ENCODE data around the gene RAB5A. TPM values are rescaled to one million over a fixed set of nuclear protein-coding genes. Genes with fewer than 3 reads are reported as not detected.

Gene RAB5A
- total and polyA plus RNA-seq, 7 experiments from 2014 or later: 28.6 to 92.2 (median 53.8) TPM

DNA sequence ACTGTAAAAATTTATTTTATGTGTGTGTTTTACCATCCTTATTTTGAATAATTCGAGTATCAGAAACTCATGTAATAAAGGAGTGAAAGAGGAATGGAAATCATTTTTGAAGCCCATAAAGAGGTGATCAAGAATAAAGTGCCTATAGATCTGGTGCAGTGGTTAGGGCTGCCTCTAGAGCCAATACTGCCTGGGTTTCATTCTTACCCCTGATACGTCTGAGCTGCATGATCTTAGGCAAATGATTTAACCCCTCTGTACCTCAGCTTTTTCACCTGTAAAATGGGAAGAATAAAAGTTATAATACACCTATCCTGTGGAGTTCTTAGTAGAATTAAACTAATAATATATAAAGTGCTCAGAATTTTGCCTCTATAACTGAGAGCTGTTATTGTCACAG lies 43.2 kb upstream of the RAB5A start:
- Histone ChIP-seq H3K36me3 (ENCODE audit: control insufficient read depth in 2 of 3, insufficient read depth in 3 of 3, low read length in 3 of 3) (no peaks in the 10 kb centered on the region), H3K27me3 (ENCODE audit: control insufficient read depth in 2 of 2, insufficient read depth in 2 of 2, low read length in 2 of 2) (no peaks in the 10 kb centered on the region), H3K4me3 (ENCODE audit: low read length) (no peak overlapping the region), H3K27ac (ENCODE audit: low read depth, low read length) (no peak overlapping the region), H3K4me1 (ENCODE audit: control insufficient read depth in 2 of 2, insufficient read depth in 2 of 2, low read length in 2 of 2) (no peaks in the 10 kb centered on the region), H3K9me3 (ENCODE audit: control insufficient read depth in 2 of 3, low read length in 3 of 3) (no peaks in the 10 kb centered on the region)
- POLR2A ChIA-PET: no interaction called here
- peaks cover 0 to 5% (median 0%) of the 10 kb centered on the region in 11 donors for H3K9me3 Mint-ChIP-seq
- DNase-seq: no peak
- no peak for ATAC-seq
- H3K27me3 Mint-ChIP-seq: peaks cover 0 to 3% (median 0%) of the 10 kb centered on the region in 5 donors
- no peak overlapping the region for H3K4me3 Mint-ChIP-seq
- no peaks in the 10 kb centered on the region for H3K36me3 Mint-ChIP-seq
- H3K4me1 Mint-ChIP-seq: peaks cover 0 to 2% (median 0%) of the 10 kb centered on the region in 7 donors
- CTCF ChIA-PET: no interaction called here
- no peak overlapping the region for H3K27ac Mint-ChIP-seq
- intact Hi-C loops (cut with micrococcal nuclease): no loop called here

DNA sequence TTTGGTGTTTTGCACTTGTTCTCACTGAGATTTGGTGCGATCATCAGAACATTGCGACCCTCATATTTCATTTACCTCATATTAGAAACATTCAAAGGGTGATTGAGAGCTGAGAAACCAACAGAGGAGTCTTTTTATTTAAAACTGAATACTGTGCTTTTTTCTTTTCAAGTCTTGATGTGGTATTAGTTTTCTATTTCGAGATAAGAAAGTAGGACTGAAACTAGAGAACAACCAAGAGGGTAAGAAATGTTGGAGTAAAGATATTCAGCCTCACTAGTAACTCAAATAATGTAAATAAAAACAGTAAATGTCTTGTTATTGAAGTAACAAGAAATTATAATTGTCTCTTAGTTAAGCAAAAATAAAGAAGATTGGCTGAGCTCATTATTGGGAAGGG lies 39.4 kb upstream of the RAB5A start:
- no peak overlapping the region for H3K27ac ChIP-seq (ENCODE audit: low read depth, low read length)
- Mint-ChIP-seq H3K27me3 (no peaks in the 10 kb centered on the region), H3K9me3 (peaks cover 0 to 28% (median 13%) of the 10 kb centered on the region in 11 donors), H3K27ac (no peak overlapping the region), H3K4me3 (no peak overlapping the region), H3K4me1 (no peaks in the 10 kb centered on the region), H3K36me3 (peaks cover 0 to 13% (median 10%) of the 10 kb centered on the region in 5 donors)
- H3K9me3 ChIP-seq (ENCODE audit: control insufficient read depth in 2 of 3, low read length in 3 of 3): no peaks in the 10 kb centered on the region
- H3K36me3 ChIP-seq (ENCODE audit: control insufficient read depth in 2 of 3, insufficient read depth in 3 of 3, low read length in 3 of 3): no peaks in the 10 kb centered on the region
- POLR2A ChIA-PET: no interaction called here
- CTCF ChIA-PET: no interaction called here
- no peaks in the 10 kb centered on the region for H3K27me3 ChIP-seq (ENCODE audit: control insufficient read depth in 2 of 2, insufficient read depth in 2 of 2, low read length in 2 of 2)
- intact Hi-C loops (cut with micrococcal nuclease): no loop called here
- DNase-seq (no peak), ATAC-seq (no peak)
- H3K4me3 ChIP-seq (ENCODE audit: low read length): no peak overlapping the region
- H3K4me1 ChIP-seq (ENCODE audit: control insufficient read depth in 2 of 2, insufficient read depth in 2 of 2, low read length in 2 of 2): no peaks in the 10 kb centered on the region

DNA sequence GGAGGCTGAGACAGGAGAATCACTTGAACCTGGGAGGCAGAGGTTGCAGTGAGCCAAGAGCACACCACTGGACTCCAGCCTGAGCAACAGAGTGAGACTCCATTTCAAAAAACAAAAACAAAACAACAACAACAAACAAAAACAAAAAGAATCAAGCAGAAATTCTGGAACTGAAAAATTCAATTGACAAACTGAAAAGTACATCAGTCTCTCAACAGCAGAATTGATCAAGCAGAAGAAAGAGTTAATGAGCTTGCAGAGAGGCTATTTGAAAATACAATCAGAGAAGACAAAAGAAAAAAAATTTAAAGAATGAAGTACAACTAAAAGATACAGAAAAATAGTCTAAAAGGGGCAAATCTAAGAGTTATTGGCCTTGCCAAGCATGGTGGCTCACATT lies 35.4 kb upstream of the RAB5A start:
- Mint-ChIP-seq H3K9me3 (peaks cover 2 to 34% (median 15%) of the 10 kb centered on the region in 11 donors), H3K4me1 (no peaks in the 10 kb centered on the region)

DNA sequence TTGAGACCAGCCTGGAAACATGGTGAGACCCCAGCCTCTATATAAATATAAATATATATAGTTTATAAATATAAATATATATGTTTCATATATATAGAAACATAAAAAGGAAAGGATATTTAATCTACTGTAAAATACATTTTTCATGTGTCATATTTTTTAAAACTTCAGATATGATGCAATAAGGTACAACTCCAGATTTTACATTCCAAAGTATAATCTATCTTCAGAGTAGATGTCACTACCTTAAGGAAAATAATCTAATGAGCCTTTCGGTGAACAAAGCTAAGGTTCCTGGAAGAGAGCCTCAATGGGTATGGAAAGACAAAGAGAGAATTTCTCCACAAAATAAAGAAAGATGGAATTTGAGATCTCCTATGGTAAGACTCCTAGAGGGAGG lies 29.7 kb upstream of the RAB5A start:
- Histone ChIP-seq H3K27ac (ENCODE audit: low read depth, low read length) (no peak overlapping the region), H3K27me3 (ENCODE audit: control insufficient read depth in 2 of 2, insufficient read depth in 2 of 2, low read length in 2 of 2) (no peaks in the 10 kb centered on the region), H3K36me3 (ENCODE audit: control insufficient read depth in 2 of 3, insufficient read depth in 3 of 3, low read length in 3 of 3) (no peaks in the 10 kb centered on the region), H3K9me3 (ENCODE audit: control insufficient read depth in 2 of 3, low read length in 3 of 3) (no peaks in the 10 kb centered on the region), H3K4me3 (ENCODE audit: low read length) (no peak overlapping the region), H3K4me1 (ENCODE audit: control insufficient read depth in 2 of 2, insufficient read depth in 2 of 2, low read length in 2 of 2) (no peaks in the 10 kb centered on the region)
- no peak overlapping the region for H3K4me3 Mint-ChIP-seq
- POLR2A ChIA-PET: no interaction called here
- no peak for DNase-seq
- H3K36me3 Mint-ChIP-seq: peaks cover 0 to 4% (median under 1%) of the 10 kb centered on the region in 5 donors
- peaks cover 0 to 9% (median 0%) of the 10 kb centered on the region in 5 donors for H3K27me3 Mint-ChIP-seq
- H3K27ac Mint-ChIP-seq: no peak overlapping the region
- ATAC-seq: no peak
- no peaks in the 10 kb centered on the region for H3K4me1 Mint-ChIP-seq
- H3K9me3 Mint-ChIP-seq: peaks cover 0 to 9% (median 5%) of the 10 kb centered on the region in 11 donors
- intact Hi-C loops (cut with micrococcal nuclease): no loop called here
- CTCF ChIA-PET: no interaction called here

More for the DNA sequence above, 35.4 kb upstream of the RAB5A start:
- POLR2A ChIA-PET: no interaction called here
- peaks cover 0 to 3% (median 0%) of the 10 kb centered on the region in 5 donors for H3K27me3 Mint-ChIP-seq
- no peaks in the 10 kb centered on the region for H3K4me1 ChIP-seq (ENCODE audit: control insufficient read depth in 2 of 2, insufficient read depth in 2 of 2, low read length in 2 of 2)
- H3K9me3 ChIP-seq (ENCODE audit: control insufficient read depth in 2 of 3, low read length in 3 of 3): no peaks in the 10 kb centered on the region
- H3K27me3 ChIP-seq (ENCODE audit: control insufficient read depth in 2 of 2, insufficient read depth in 2 of 2, low read length in 2 of 2): no peaks in the 10 kb centered on the region
- no peak overlapping the region for H3K4me3 ChIP-seq (ENCODE audit: low read length)
- no peak for DNase-seq
- H3K36me3 Mint-ChIP-seq: peaks cover 0 to 13% (median 11%) of the 10 kb centered on the region in 5 donors
- ATAC-seq: no peak
- H3K4me3 Mint-ChIP-seq: no peak overlapping the region
- no peaks in the 10 kb centered on the region for H3K36me3 ChIP-seq (ENCODE audit: control insufficient read depth in 2 of 3, insufficient read depth in 3 of 3, low read length in 3 of 3)
- no peak overlapping the region for H3K27ac ChIP-seq (ENCODE audit: low read depth, low read length)
- H3K27ac Mint-ChIP-seq: no peak overlapping the region
- intact Hi-C loops (cut with micrococcal nuclease): no loop called here
- CTCF ChIA-PET: no interaction called here

DNA sequence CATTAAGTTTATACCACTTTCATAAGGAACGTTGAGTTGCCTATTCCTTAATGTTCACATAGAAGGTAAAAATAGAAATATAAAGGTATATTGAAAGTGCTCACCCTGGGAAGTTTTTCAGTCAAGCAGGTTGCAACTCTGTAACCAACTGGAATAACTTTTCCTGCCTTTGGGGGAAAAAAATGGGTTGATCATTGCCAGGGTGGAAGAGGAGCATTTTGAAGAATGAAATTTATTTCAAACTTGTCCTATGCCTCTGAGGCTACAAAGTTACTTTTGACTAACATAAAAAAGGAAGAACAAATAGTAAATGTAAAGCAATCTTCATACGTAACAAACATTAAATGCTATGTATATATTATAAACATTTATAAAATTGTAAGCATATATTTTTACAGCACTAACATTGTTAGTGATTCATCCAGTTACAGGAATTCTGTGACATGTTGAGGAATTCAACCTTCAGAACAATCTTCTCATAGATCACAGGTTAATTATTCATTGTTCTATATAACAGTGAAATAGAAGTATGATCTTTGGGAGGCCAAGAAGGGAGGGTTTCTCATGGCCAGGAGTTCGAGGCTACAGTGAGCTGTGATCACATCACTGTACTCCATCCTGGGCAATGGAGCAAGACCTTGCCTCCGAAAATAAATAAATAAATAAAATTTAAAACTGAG lies 26.4 kb upstream of the RAB5A start:
- Mint-ChIP-seq H3K9me3 (no peaks in the 10 kb centered on the region), H3K4me3 (no peak overlapping the region), H3K4me1 (no peaks in the 10 kb centered on the region), H3K27me3 (peaks cover 0 to 10% (median 0%) of the 10 kb centered on the region in 5 donors), H3K27ac (no peak overlapping the region), H3K36me3 (peaks cover 0 to 4% (median 0%) of the 10 kb centered on the region in 5 donors)
- H3K4me1 ChIP-seq (ENCODE audit: control insufficient read depth in 2 of 2, insufficient read depth in 2 of 2, low read length in 2 of 2): no peaks in the 10 kb centered on the region
- ChIA-PET POLR2A (no interaction called here), CTCF (interaction anchor here (0.6 kb wide), 1 partner anchor 26 kb away, joined by 3 read pairs; no protein-coding TSS in a partner anchor)
- no peak for DNase-seq
- intact Hi-C loops (cut with micrococcal nuclease): no loop called here
- H3K9me3 ChIP-seq (ENCODE audit: control insufficient read depth in 2 of 3, low read length in 3 of 3): no peaks in the 10 kb centered on the region
- H3K4me3 ChIP-seq (ENCODE audit: low read length): no peak overlapping the region
- no peaks in the 10 kb centered on the region for H3K27me3 ChIP-seq (ENCODE audit: control insufficient read depth in 2 of 2, insufficient read depth in 2 of 2, low read length in 2 of 2)
- no peak for ATAC-seq
- no peak overlapping the region for H3K27ac ChIP-seq (ENCODE audit: low read depth, low read length)
- H3K36me3 ChIP-seq (ENCODE audit: control insufficient read depth in 2 of 3, insufficient read depth in 3 of 3, low read length in 3 of 3): no peaks in the 10 kb centered on the region

DNA sequence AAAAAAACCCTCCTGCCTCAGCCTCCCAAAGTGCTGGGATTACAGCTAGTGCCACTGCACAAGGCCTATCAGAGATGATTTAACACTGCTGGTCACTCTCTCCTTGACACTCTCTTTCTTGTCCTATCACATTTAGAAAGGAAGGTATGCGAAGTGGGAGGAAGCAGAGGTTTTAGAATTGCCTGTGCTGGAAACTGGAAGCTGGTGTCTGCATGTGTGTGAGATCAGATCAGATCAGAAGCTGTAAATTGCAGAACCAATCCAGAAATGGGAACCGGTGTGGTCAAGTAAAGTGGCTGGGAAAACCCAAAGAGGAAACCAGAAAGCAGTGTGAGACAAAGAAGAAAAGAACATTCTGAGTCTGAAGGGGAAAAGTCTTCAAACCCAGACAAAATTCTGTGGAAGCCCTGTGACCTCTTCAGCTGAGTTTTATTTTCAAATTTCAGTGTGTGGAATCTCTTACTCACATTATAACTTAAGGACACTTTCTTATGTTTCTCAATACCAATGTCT lies 15.7 kb upstream of the RAB5A start:
- H3K4me3 Mint-ChIP-seq: peak overlapping the region in 1 of 10 donors; percentile 61
- ATAC-seq (peak; percentile 86), DNase-seq (peak in 1 of 9 donors; percentile 70)
- peak overlapping the region in 1 of 9 donors; percentile 14 for H3K27ac Mint-ChIP-seq
- H3K9me3 Mint-ChIP-seq: peaks cover 0 to 5% (median 0%) of the 10 kb centered on the region in 11 donors
- intact Hi-C loops (cut with micrococcal nuclease): loop anchor here in 1 of 2 donors (1.0 to 5.0 kb wide), 2 partner anchors 16 to 111 kb away; partner anchors contain the start of genes KAT2B and RAB5A
- no peaks in the 10 kb centered on the region for H3K36me3 ChIP-seq (ENCODE audit: control insufficient read depth in 2 of 3, insufficient read depth in 3 of 3, low read length in 3 of 3)
- no peaks in the 10 kb centered on the region for H3K4me1 ChIP-seq (ENCODE audit: control insufficient read depth in 2 of 2, insufficient read depth in 2 of 2, low read length in 2 of 2)
- CTCF ChIA-PET: no interaction called here
- peaks cover 0 to 2% of the 10 kb centered on the region in 2 donors for H3K27me3 ChIP-seq (ENCODE audit: control insufficient read depth in 2 of 2, insufficient read depth in 2 of 2, low read length in 2 of 2)
- H3K27ac ChIP-seq (ENCODE audit: low read depth, low read length): no peak overlapping the region
- H3K4me1 Mint-ChIP-seq: peaks cover 0 to 27% (median 1%) of the 10 kb centered on the region in 7 donors
- no peak overlapping the region for H3K4me3 ChIP-seq (ENCODE audit: low read length)
- no peaks in the 10 kb centered on the region for H3K9me3 ChIP-seq (ENCODE audit: control insufficient read depth in 2 of 3, low read length in 3 of 3)
- peaks cover 0 to 4% (median 0%) of the 10 kb centered on the region in 5 donors for H3K36me3 Mint-ChIP-seq
- POLR2A ChIA-PET: no interaction called here
- H3K27me3 Mint-ChIP-seq: peaks cover 13 to 32% (median 18%) of the 10 kb centered on the region in 5 donors

Measured in naive thymus-derived CD4-positive, alpha-beta T cell (primary cell).